Neuronal stem cell (in vitro differentiated cells): ENCODE data around the gene C1orf35.

ENCODE experiments used
- DNase-seq: peaks from one replicate; pipeline ENCODE4 v3.0.0-alpha.2; 2013; ENCODE audit warnings: low spot score
- H2AFZ ChIP-seq: one replicate; pipeline ENCODE4 v1.6.1; 2013; ENCODE audit warnings: mild to moderate bottlenecking, low read length, inconsistent platforms
- H2AK5ac ChIP-seq: 2 replicates; pipeline ENCODE4 v1.6.1; 2013; ENCODE audit warnings: low read depth, mild to moderate bottlenecking, inconsistent platforms, low read length, moderate library complexity, mixed read lengths
- H2BK120ac ChIP-seq: 2 replicates; pipeline ENCODE4 v1.6.1; 2013; ENCODE audit warnings: low read depth, mild to moderate bottlenecking, inconsistent platforms, low read length, moderate library complexity, mixed read lengths
- H2BK12ac ChIP-seq: one replicate; pipeline ENCODE4 v1.6.1; 2013; ENCODE audit warnings: low read length, inconsistent platforms
- H2BK15ac ChIP-seq: 2 replicates; pipeline ENCODE4 v1.6.1; 2013; ENCODE audit warnings: mild to moderate bottlenecking, low read length, inconsistent platforms, mixed read lengths
- H2BK5ac ChIP-seq: one replicate; pipeline ENCODE4 v1.6.1; 2013; ENCODE audit warnings: inconsistent platforms, mild to moderate bottlenecking, low read length, moderate library complexity
- H3K14ac ChIP-seq: one replicate; pipeline ENCODE4 v1.6.1; 2013; ENCODE audit warnings: low read length, inconsistent platforms
- H3K18ac ChIP-seq: 2 replicates; pipeline ENCODE4 v1.6.1; 2013; ENCODE audit warnings: low read length, inconsistent platforms
- H3K23ac ChIP-seq: 2 replicates; pipeline ENCODE4 v1.6.1; 2013; ENCODE audit warnings: low read depth, mild to moderate bottlenecking, mixed read lengths, low read length, inconsistent platforms; ENCODE audit not compliant: poor library complexity
- H3K27ac ChIP-seq: replicated peaks from 3 replicates; pipeline ENCODE4 v1.5.1; 2013; ENCODE audit warnings: low read length, inconsistent platforms
- H3K27me3 ChIP-seq, 3 experiments: 2 replicates each; pipeline ENCODE4 v1.6.1; 2013; ENCODE audit warnings: low read length in 3 of 3, mild to moderate bottlenecking in 2 of 3, inconsistent platforms in 1 of 3, low read depth in 1 of 3, mixed read lengths in 1 of 3, moderate library complexity in 1 of 3; ENCODE audit not compliant: control insufficient read depth in 3 of 3, insufficient read depth in 3 of 3
- H3K36me3 ChIP-seq, 2 donors: replicated peaks in 1 of 2; 2 replicates each; pipeline ENCODE4 v1.6.1; 2013; ENCODE audit warnings: low read length in 2 of 2; ENCODE audit not compliant: control insufficient read depth in 2 of 2, insufficient read depth in 2 of 2
- H3K4ac ChIP-seq: 2 replicates; pipeline ENCODE4 v1.6.1; 2013; ENCODE audit warnings: inconsistent platforms, mild to moderate bottlenecking, low read length, moderate library complexity
- H3K4me1 ChIP-seq, 2 donors: 1 replicate in 1 of 2; 2 replicates in 1 of 2; pipeline ENCODE4 v1.6.1; 2013; ENCODE audit warnings: low read length in 2 of 2, low read depth in 1 of 2; ENCODE audit not compliant: control insufficient read depth in 2 of 2, insufficient read depth in 1 of 2
- H3K4me2 ChIP-seq: one replicate; pipeline ENCODE4 v1.6.1; 2013; ENCODE audit warnings: mild to moderate bottlenecking, low read length, inconsistent platforms; ENCODE audit not compliant: insufficient read depth, poor library complexity, severe bottlenecking
- H3K4me3 ChIP-seq, 2 donors: 2 replicates each; pipeline ENCODE4 v1.5.1; 2013; ENCODE audit warnings: low read length in 2 of 2, mild to moderate bottlenecking in 2 of 2, inconsistent platforms in 1 of 2, moderate library complexity in 1 of 2
- H3K79me1 ChIP-seq: one replicate; pipeline ENCODE4 v1.6.1; 2013; ENCODE audit warnings: low read depth, mild to moderate bottlenecking, inconsistent platforms, low read length, moderate library complexity
- H3K9ac ChIP-seq: one replicate; pipeline ENCODE4 v1.6.1; 2013; ENCODE audit warnings: mild to moderate bottlenecking, low read depth, low read length, inconsistent platforms; ENCODE audit not compliant: poor library complexity
- H3K9me3 ChIP-seq, 2 donors: replicated peaks in 1 of 2; 2 replicates each; pipeline versions ENCODE3 to v1.6.1; 2013; ENCODE audit warnings: low read length in 2 of 2, mild to moderate bottlenecking in 2 of 2, inconsistent platforms in 1 of 2, low read depth in 1 of 2, mixed read lengths in 1 of 2, moderate library complexity in 1 of 2; ENCODE audit not compliant: control insufficient read depth in 2 of 2, insufficient read depth in 1 of 2
- H4K8ac ChIP-seq: one replicate; pipeline ENCODE4 v1.6.1; 2013; ENCODE audit warnings: low read depth, mild to moderate bottlenecking, inconsistent platforms, low read length, moderate library complexity
- H4K91ac ChIP-seq: one replicate; pipeline ENCODE4 v1.6.1; 2013; ENCODE audit warnings: low read length, low read depth, mild to moderate bottlenecking, inconsistent platforms; ENCODE audit not compliant: poor library complexity
- WGBS, 2 donors: extraction: QIAGEN DNeasy Blood & Tissue Kit; methylation state at CpG; one replicate each; pipeline ENCODE4 v1.1.7; 2013; ENCODE audit warnings: missing lambda C conversion rate in 2 of 2, mixed read lengths in 1 of 2; ENCODE audit not compliant: insufficient read length in 2 of 2, insufficient replicate concordance in 1 of 2; ENCODE audit errors: extremely low coverage in 2 of 2; 5-methylcytosine and 5-hydroxymethylcytosine counted together

Gene C1orf35

DNA sequence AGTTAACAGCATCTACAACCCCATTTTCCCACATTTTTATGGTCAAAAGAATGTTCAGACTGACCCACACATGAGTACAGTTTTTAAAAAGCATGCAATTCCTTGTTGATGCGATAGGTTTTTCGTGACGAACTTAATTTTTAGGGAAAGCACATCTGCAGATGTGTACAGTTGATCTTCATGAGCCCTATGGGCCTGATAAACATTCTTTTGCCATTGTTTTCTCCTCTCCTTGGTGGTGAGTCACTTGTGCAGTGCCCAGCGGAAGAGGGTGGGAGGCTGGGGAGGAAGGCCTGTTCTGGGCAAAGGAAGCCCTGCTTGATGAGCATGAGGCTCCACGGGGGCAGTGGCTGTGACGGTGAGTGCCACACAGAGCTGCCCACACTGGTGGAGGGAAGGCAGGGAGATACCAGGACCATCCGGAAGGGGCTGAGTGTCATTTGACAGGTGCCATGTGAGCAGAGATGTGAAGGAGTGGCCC lies 15.3 kb downstream of the C1orf35 start:
- Histone ChIP-seq H2AK5ac (no peak overlapping the region), H3K18ac (no peak overlapping the region), H4K8ac (no peak overlapping the region), H3K9ac (peak overlapping the region; percentile 73), H3K27me3 (no peaks in the 10 kb centered on the region), H3K4me2 (no peak overlapping the region), H3K9me3 (peaks cover 0 to 11% of the 10 kb centered on the region in 2 donors), H2BK5ac (no peak overlapping the region), H3K27ac (no peak overlapping the region), H2AFZ (no peak overlapping the region), H3K4me3 (no peak overlapping the region), H3K14ac (no peak overlapping the region), H2BK120ac (no peak overlapping the region), H3K4me1 (peaks cover 22 to 30% of the 10 kb centered on the region in 2 donors), H3K4ac (no peak overlapping the region), H4K91ac (no peak overlapping the region), H2BK15ac (no peak overlapping the region), H3K36me3 (peaks cover 11 to 82% of the 10 kb centered on the region in 2 donors), H3K79me1 (peaks cover 30% of the 10 kb centered on the region), H3K23ac (peak overlapping the region; percentile 21), H2BK12ac (no peak overlapping the region)
- WGBS, 2 donors = no CpG with 5 or more reads among the region's 7 CpGs
- no peak for DNase-seq

DNA sequence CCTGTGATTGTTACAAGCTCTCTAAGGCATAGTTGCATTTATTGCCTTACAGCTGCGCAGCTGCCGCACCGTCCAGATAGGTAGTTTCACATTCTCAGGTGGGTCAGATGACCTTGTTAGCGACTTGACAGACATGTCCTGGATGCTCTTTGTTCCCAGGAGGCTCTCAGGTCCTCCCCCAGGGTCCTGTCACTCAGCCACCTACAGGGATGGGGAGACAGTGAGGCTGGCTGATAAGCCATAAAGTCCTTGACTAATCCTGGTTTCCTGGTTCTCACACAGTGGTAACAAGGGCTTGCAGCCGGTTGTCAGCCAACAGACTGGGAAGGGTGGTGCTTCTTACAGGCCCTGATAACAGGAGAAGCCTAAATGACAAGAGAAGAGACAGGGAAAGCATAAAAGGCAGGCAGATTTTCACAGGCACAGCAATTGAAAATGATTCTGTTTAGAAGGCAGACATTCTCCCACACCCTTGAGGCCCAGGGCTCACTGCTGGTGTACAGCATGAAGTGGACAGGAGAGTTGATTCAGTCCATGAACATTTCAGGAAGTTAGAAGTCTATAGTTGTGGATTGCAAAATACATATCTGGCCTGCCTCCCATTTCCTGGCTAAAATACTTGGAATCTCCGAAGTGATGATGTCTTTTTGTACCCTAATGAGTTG lies 17.7 kb downstream of the C1orf35 start:
- Histone ChIP-seq H3K9ac (no peak overlapping the region), H2BK5ac (no peak overlapping the region), H4K91ac (no peak overlapping the region), H3K27ac (no peak overlapping the region), H2BK15ac (no peak overlapping the region), H3K14ac (no peak overlapping the region), H3K9me3 (no peaks in the 10 kb centered on the region), H4K8ac (no peak overlapping the region), H3K18ac (no peak overlapping the region), H3K4ac (no peak overlapping the region), H3K23ac (no peak overlapping the region), H2BK120ac (no peak overlapping the region), H2BK12ac (no peak overlapping the region), H2AFZ (no peak overlapping the region), H3K79me1 (peaks cover 31% of the 10 kb centered on the region), H3K4me3 (peak overlapping the region in 1 of 2 donors; percentile 99), H3K27me3 (no peaks in the 10 kb centered on the region), H3K36me3 (peaks cover 9 to 58% of the 10 kb centered on the region in 2 donors), H3K4me2 (no peak overlapping the region), H2AK5ac (no peak overlapping the region), H3K4me1 (peaks cover 28% of the 10 kb centered on the region in 2 donors)
- WGBS, 2 donors = no CpG with 5 or more reads among the region's 6 CpGs
- no peak for DNase-seq

DNA sequence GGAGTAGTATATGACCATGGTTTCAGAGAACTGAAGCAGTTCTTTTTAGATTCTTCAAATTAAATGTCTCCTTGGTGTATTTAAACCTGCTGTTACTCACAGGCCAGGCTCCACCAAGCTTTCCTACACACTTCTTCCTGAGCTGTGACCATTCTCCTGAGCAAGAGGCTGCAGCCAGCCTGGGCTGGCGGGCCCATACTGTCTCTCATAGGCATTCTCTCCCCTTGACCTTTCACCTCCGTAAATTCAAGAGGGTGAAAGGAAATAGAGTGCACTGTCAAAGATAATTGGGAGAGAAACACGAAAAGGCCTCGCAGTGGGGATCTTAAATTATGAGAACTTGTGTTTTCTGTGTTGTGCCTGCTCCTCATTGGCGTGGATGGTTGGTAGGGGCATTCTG lies 18.3 kb downstream of the C1orf35 start:
- no peak overlapping the region for H2BK12ac ChIP-seq
- no peak overlapping the region for H2BK120ac ChIP-seq
- no peak overlapping the region for H3K14ac ChIP-seq
- H3K18ac ChIP-seq = no peak overlapping the region
- H3K27ac ChIP-seq = no peak overlapping the region
- H4K91ac ChIP-seq = no peak overlapping the region
- H3K79me1 ChIP-seq = peaks cover 26% of the 10 kb centered on the region
- H2AK5ac ChIP-seq = no peak overlapping the region
- no CpG with 5 or more reads among the region's 5 CpGs for WGBS, 2 donors
- H2BK5ac ChIP-seq = no peak overlapping the region
- H3K23ac ChIP-seq = no peak overlapping the region
- no peak for DNase-seq
- no peak overlapping the region for H2AFZ ChIP-seq
- no peaks in the 10 kb centered on the region for H3K9me3 ChIP-seq
- H3K9ac ChIP-seq = no peak overlapping the region
- H2BK15ac ChIP-seq = no peak overlapping the region
- peak overlapping the region in 1 of 2 donors; percentile 99 for H3K4me3 ChIP-seq
- H3K4me1 ChIP-seq = peaks cover 22 to 26% of the 10 kb centered on the region in 2 donors
- H3K27me3 ChIP-seq = no peaks in the 10 kb centered on the region
- no peak overlapping the region for H4K8ac ChIP-seq
- peaks cover 7 to 52% of the 10 kb centered on the region in 2 donors for H3K36me3 ChIP-seq
- no peak overlapping the region for H3K4ac ChIP-seq
- H3K4me2 ChIP-seq = no peak overlapping the region

DNA sequence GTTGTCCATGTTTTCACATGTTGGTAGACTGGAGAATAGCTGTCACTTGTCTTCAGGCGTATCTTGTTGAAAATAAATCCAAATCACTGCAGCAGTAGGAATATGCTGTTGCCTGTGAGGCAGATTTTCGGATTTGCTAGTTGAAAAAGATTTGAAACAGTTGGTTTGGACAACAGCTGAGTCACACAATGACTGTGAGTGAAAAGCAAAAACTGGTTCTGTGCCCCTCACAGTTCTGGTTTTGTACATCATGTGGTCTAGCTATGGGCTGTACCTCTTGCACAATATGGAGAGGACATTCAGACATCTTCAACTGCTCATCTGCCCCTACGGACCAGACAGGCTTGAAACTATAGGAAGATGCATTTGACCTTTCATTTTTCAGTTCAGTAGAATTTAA lies 18.8 kb downstream of the C1orf35 start:
- H3K27ac ChIP-seq = no peak overlapping the region

More for the DNA sequence above, 18.8 kb downstream of the C1orf35 start:
- H4K91ac ChIP-seq = no peak overlapping the region
- DNase-seq = no peak
- H2BK120ac ChIP-seq = no peak overlapping the region
- WGBS, 2 donors = no CpG with 5 or more reads among the region's 3 CpGs
- no peak overlapping the region for H3K23ac ChIP-seq
- H3K4me2 ChIP-seq = peak overlapping the region; percentile 92
- H2BK12ac ChIP-seq = no peak overlapping the region
- no peak overlapping the region for H3K18ac ChIP-seq
- H3K4me1 ChIP-seq = peaks cover 21 to 26% of the 10 kb centered on the region in 2 donors
- no peak overlapping the region for H3K9ac ChIP-seq
- H2AFZ ChIP-seq = no peak overlapping the region
- H3K14ac ChIP-seq = no peak overlapping the region
- no peak overlapping the region for H4K8ac ChIP-seq
- H3K4ac ChIP-seq = no peak overlapping the region
- H3K9me3 ChIP-seq = no peaks in the 10 kb centered on the region
- peaks cover 7 to 47% of the 10 kb centered on the region in 2 donors for H3K36me3 ChIP-seq
- H2BK5ac ChIP-seq = no peak overlapping the region
- H2BK15ac ChIP-seq = no peak overlapping the region
- peak overlapping the region in 1 of 2 donors; percentile 99 for H3K4me3 ChIP-seq
- no peaks in the 10 kb centered on the region for H3K27me3 ChIP-seq
- no peak overlapping the region for H2AK5ac ChIP-seq
- peaks cover 23% of the 10 kb centered on the region for H3K79me1 ChIP-seq
